ENCODE results near the gene FBXL20.

The FBXL20 gene

DNA sequence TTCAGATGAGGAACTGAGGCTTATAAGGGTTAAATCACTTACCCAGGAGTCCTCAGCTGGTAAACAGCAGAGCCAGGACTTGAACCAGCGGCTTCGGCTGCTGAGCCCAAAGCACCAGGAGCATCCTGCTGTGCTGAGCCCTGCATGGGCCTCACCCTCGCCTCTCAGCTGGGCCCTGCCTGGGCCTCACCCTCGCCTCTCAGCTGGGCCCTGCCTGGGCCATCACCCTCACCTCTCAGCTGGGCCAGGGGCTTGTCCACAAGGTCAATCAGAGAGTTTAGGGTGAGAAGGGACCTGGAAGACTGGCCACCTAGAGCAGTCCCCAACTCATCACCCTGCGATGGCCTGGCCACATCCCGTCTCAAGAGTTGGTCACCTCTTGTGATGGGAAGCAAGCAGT lies 179.9 kb downstream of the FBXL20 start:
- TF ChIP-seq TAF1 (IDR thresholded peaks at IDR 0.05; ENCODE audit: borderline replicate concordance, insufficient read depth, low read length), result no peak
- no peak for TF ChIP-seq SIN3A (IDR thresholded peaks at IDR 0.05; ENCODE audit: borderline replicate concordance, insufficient read depth, low read length)
- no peak for TF ChIP-seq POLR2AphosphoS5 (IDR thresholded peaks at IDR 0.05; ENCODE audit: low read depth, low read length)
- no peak for TF ChIP-seq FOXP2 (optimal IDR thresholded peaks at IDR 0.05; ENCODE audit: borderline replicate concordance, extremely low read depth, extremely low read length, insufficient read depth)
- TF ChIP-seq, protein P1, sequence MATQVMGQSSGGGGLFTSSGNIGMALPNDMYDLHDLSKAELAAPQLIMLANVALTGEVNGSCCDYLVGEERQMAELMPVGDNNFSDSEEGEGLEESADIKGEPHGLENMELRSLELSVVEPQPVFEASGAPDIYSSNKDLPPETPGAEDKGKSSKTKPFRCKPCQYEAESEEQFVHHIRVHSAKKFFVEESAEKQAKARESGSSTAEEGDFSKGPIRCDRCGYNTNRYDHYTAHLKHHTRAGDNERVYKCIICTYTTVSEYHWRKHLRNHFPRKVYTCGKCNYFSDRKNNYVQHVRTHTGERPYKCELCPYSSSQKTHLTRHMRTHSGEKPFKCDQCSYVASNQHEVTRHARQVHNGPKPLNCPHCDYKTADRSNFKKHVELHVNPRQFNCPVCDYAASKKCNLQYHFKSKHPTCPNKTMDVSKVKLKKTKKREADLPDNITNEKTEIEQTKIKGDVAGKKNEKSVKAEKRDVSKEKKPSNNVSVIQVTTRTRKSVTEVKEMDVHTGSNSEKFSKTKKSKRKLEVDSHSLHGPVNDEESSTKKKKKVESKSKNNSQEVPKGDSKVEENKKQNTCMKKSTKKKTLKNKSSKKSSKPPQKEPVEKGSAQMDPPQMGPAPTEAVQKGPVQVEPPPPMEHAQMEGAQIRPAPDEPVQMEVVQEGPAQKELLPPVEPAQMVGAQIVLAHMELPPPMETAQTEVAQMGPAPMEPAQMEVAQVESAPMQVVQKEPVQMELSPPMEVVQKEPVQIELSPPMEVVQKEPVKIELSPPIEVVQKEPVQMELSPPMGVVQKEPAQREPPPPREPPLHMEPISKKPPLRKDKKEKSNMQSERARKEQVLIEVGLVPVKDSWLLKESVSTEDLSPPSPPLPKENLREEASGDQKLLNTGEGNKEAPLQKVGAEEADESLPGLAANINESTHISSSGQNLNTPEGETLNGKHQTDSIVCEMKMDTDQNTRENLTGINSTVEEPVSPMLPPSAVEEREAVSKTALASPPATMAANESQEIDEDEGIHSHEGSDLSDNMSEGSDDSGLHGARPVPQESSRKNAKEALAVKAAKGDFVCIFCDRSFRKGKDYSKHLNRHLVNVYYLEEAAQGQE (IDR thresholded peaks at IDR 0.05; ENCODE audit: insufficient read depth in 1 of 2, low read depth in 2 of 2, low read length in 2 of 2), result no peak

DNA sequence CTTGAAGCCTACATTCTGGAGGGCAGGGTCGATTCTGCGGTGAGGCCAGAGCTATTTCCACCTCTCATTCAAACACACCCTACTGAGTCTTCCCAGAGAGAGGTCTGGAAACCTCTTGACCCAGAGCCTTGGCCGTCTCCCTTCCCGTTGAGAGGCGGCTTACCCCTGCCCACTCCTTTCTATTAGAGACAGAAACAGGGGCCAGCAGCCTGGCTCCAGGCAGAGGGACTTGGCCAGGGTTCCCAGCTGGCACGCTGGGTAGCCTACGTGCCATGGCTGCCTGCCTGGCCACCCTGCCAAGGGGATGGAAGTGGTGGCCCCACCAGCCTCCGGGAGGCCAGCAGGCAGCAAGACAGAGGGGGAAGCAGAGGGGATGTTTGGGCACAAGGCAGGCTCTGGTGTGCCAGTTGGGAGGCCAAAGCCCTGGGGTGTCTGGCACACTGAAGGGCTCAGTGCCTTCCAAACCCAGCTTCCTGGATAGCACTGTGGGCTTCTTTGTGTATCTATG lies 181.7 kb downstream of the FBXL20 start:
- TF ChIP-seq, protein P1 (IDR thresholded peaks at IDR 0.05; ENCODE audit: insufficient read depth in 1 of 2, low read depth in 2 of 2, low read length in 2 of 2), result no peak
- TF ChIP-seq POLR2AphosphoS5 (IDR thresholded peaks at IDR 0.05; ENCODE audit: low read depth, low read length) (no peak), FOXP2 (optimal IDR thresholded peaks at IDR 0.05; ENCODE audit: borderline replicate concordance, extremely low read depth, extremely low read length, insufficient read depth) (no peak), SIN3A (IDR thresholded peaks at IDR 0.05; ENCODE audit: borderline replicate concordance, insufficient read depth, low read length) (no peak), TAF1 (IDR thresholded peaks at IDR 0.05; ENCODE audit: borderline replicate concordance, insufficient read depth, low read length) (no peak)

DNA sequence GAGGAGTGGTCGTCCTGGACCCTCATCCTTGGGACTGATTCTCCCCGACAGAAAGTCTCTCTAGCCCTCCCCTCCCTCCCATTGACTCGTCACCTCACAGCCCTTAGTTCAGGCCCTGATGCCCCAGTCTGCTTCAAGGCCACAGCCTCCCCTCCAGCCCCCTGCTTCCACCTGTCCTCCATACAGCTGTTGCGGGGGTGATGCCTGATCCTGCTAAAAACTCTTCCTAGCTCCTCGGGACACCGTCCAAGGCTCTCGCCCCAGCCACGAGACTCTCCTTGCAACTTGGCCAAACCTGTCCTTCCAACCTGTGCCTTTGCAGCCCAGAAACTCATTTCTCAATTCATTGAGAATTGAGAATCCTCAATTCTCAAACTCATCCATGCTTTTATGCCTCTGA lies 182.5 kb downstream of the FBXL20 start:
- TF ChIP-seq SIN3A (IDR thresholded peaks at IDR 0.05; ENCODE audit: borderline replicate concordance, insufficient read depth, low read length) (no peak), TAF1 (IDR thresholded peaks at IDR 0.05; ENCODE audit: borderline replicate concordance, insufficient read depth, low read length) (no peak), FOXP2 (optimal IDR thresholded peaks at IDR 0.05; ENCODE audit: borderline replicate concordance, extremely low read depth, extremely low read length, insufficient read depth) (no peak), POLR2AphosphoS5 (IDR thresholded peaks at IDR 0.05; ENCODE audit: low read depth, low read length) (no peak)
- TF ChIP-seq, protein P1 (IDR thresholded peaks at IDR 0.05; ENCODE audit: insufficient read depth in 1 of 2, low read depth in 2 of 2, low read length in 2 of 2), result no peak

DNA sequence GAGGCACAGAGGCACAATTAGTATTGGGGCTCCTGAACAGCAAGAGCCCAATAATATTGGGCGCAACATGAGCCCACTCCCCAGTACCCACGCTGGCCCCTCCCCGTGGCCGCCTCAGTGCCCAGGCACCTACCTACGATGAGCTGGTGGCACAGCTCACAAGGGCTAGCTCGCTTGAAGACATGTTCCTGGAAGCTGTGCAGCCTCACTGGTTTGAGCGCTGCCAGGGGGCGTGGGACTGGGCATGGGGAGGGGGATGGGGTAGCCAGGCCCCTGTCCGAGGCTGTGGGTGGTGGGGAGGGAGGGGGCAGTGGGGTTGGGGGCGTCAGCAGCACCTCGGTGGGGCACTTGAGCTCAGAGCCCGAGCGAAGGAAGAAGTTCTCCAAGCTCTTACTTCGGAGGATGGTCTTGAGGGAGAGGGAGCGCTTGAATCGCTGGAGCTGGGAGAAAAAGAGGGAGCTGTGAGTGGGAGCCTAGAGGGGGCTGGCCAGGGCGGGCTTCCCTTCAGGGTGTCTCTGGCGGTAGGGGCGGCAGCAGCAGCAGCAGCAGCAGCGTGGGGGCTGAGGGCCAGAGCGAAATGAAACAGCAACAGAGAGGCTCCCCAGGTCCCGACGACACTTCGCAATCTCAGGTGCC lies 183.6 kb downstream of the FBXL20 start:
- no peak for TF ChIP-seq POLR2AphosphoS5 (IDR thresholded peaks at IDR 0.05; ENCODE audit: low read depth, low read length)
- no peak for TF ChIP-seq TAF1 (IDR thresholded peaks at IDR 0.05; ENCODE audit: borderline replicate concordance, insufficient read depth, low read length)
- TF ChIP-seq, protein P1 (IDR thresholded peaks at IDR 0.05; ENCODE audit: insufficient read depth in 1 of 2, low read depth in 2 of 2, low read length in 2 of 2), result no peak
- TF ChIP-seq SIN3A (IDR thresholded peaks at IDR 0.05; ENCODE audit: borderline replicate concordance, insufficient read depth, low read length), result no peak
- TF ChIP-seq FOXP2 (optimal IDR thresholded peaks at IDR 0.05; ENCODE audit: borderline replicate concordance, extremely low read depth, extremely low read length, insufficient read depth), result no peak

Measured in PFSK-1 (cell line).